ENCODE data around the gene TAS1R3.
A peak's percentile ranks its signal among the peaks of the same experiment; 100 is the strongest.
"Not testable (repeated sequence)": the region's sequence is repeated elsewhere in the genome, so short reads cannot be mapped to it uniquely, and the experiment has no call there.

TAS1R3 gene

GRCh38 chr1:1354271-1355247 lies 23.5 kb downstream of the TAS1R3 start:
- no peak for DNase-seq

- peak in 1 of 2 experiments; percentile 57 for DNase-seq
These were observed 24.3 kb downstream of the TAS1R3 start for GRCh38 chr1:1355416-1355815.

- DNase-seq, result no peak
These were observed 25.2 kb downstream of the TAS1R3 start for GRCh38 chr1:1356166-1356795.

GRCh38 chr1:1356796-1357401 lies 25.8 kb downstream of the TAS1R3 start:
- DNase-seq, result no peak

- no peak for DNase-seq
These were observed 26.9 kb downstream of the TAS1R3 start for GRCh38 chr1:1357871-1358432.

- DNase-seq, result no peak
These were observed 27.6 kb downstream of the TAS1R3 start, which contains the start of gene MXRA8 for GRCh38 chr1:1358433-1359271. MXRA8 (minus strand) TSS chr1:1358555; CDS start chr1:1358504, 51 bp downstream.

- no peak for DNase-seq
These were observed 28.2 kb downstream of the TAS1R3 start for GRCh38 chr1:1359308-1359663.

GRCh38 chr1:1359664-1360468 lies 28.8 kb downstream of the TAS1R3 start:
- no peak for DNase-seq

GRCh38 chr1:1360506-1361169 lies 29.6 kb downstream of the TAS1R3 start:
- DNase-seq, result no peak

- no peak for DNase-seq
These were observed 30.3 kb downstream of the TAS1R3 start for GRCh38 chr1:1361233-1361981.

- no peak for DNase-seq
These were observed 30.9 kb downstream of the TAS1R3 start for GRCh38 chr1:1361982-1362423.

- DNase-seq, result no peak
These were observed 33.2 kb downstream of the TAS1R3 start for GRCh38 chr1:1364266-1364665.

GRCh38 chr1:1365875-1366698 lies 35.0 kb downstream of the TAS1R3 start:
- no peak for DNase-seq

GRCh38 chr1:1366699-1367066 lies 35.6 kb downstream of the TAS1R3 start:
- no peak for DNase-seq

- no peak for DNase-seq
These were observed 36.2 kb downstream of the TAS1R3 start for GRCh38 chr1:1367315-1367714.

GRCh38 chr1:1370094-1370493 lies 39.0 kb downstream of the TAS1R3 start:
- not testable (repeated sequence) for DNase-seq

- no peak for DNase-seq
These were observed 39.8 kb downstream of the TAS1R3 start for GRCh38 chr1:1370771-1371300.

- peak in 1 of 2 experiments; percentile 55 for DNase-seq
These were observed 40.3 kb downstream of the TAS1R3 start for GRCh38 chr1:1371364-1371745.
